OCI-LY3 (cell line): ENCODE results near the gene DYNC1H1.
A peak's percentile ranks its signal among the peaks of the same experiment; 100 is the strongest.

ENCODE experiments used
- H2AFZ ChIP-seq: fragments of 200-600, 300-600 bp; shearing (Covaris generic); 2 replicates; pipeline ENCODE4 v1.6.0; 2014; ENCODE audit warnings: antibody characterized with exemption, low read depth, low read length
- H3K27ac ChIP-seq: fragments of 200-600, 300-600 bp; sonication (generic); 2 replicates; pipeline ENCODE4 v1.5.1; 2014; ENCODE audit warnings: mild to moderate bottlenecking, low read length, moderate library complexity, mixed read lengths
- H3K27me3 ChIP-seq: fragments of 200-600, 300-600 bp; sonication (generic); 2 replicates; pipeline ENCODE4 v1.6.1; 2014; ENCODE audit warnings: low read depth, low read length, mixed read lengths
- H3K36me3 ChIP-seq: fragments of 200-600, 300-600 bp; sonication (generic); replicated peaks from 2 replicates; pipeline ENCODE3; 2014; ENCODE audit warnings: low read depth, low read length, mixed read lengths
- H3K4me1 ChIP-seq: fragments of 300-600, 200-600 bp; sonication (generic); 2 replicates; pipeline ENCODE4 v1.6.1; 2014; ENCODE audit warnings: low read length, mixed read lengths
- H3K4me2 ChIP-seq: fragments of 200-600, 300-600 bp; sonication (generic); 2 replicates; pipeline ENCODE4 v1.6.1; 2014; ENCODE audit warnings: low read length, mixed read lengths
- H3K4me3 ChIP-seq: fragments of 300-600, 200-600 bp; sonication (generic); 2 replicates; pipeline ENCODE4 v1.5.1; 2014; ENCODE audit warnings: antibody characterized with exemption, mild to moderate bottlenecking, low read length, moderate library complexity
- H3K79me2 ChIP-seq: fragments of 300-600, 200-600 bp; shearing (Covaris generic); 2 replicates; pipeline ENCODE4 v1.6.1; 2014; ENCODE audit warnings: mild to moderate bottlenecking, low read length, mixed read lengths
- H3K9ac ChIP-seq: fragments of 300-600, 200-600 bp; shearing (Covaris generic); 2 replicates; pipeline ENCODE4 v1.6.0; 2014; ENCODE audit warnings: mild to moderate bottlenecking, low read length, moderate library complexity
- H3K9me3 ChIP-seq: fragments of 200-600, 300-600 bp; shearing (Covaris generic); 2 replicates; pipeline ENCODE4 v1.6.1; 2014; ENCODE audit warnings: low read length, mixed read lengths; ENCODE audit not compliant: insufficient read depth
- H4K20me1 ChIP-seq: fragments of 200-600, 300-600 bp; sonication (generic); 2 replicates; pipeline ENCODE4 v1.6.1; 2016; ENCODE audit warnings: low read length, mixed read lengths; ENCODE audit not compliant: insufficient read depth
- CTCF ChIP-seq: fragments of 200-600, 300-600 bp; sonication (generic); IDR thresholded peaks from 2 replicates; pipeline ENCODE4 v1.5.1; 2014; ENCODE audit warnings: antibody characterized with exemption, low read length, low read depth
- EZH2phosphoT487 ChIP-seq: fragments of 200-600 bp; shearing (Covaris generic); IDR thresholded peaks from 2 replicates; pipeline ENCODE4 v1.6.1; 2018; ENCODE audit warnings: antibody characterized with exemption, mixed run types, low read depth

DYNC1H1 gene

GRCh38 chr14:102092806-102093205 is 128.4 kb downstream of the DYNC1H1 start:
- H3K4me2 ChIP-seq = no peak overlapping the region
- H4K20me1 ChIP-seq = no peaks in the 10 kb centered on the region
- H3K9ac ChIP-seq = no peak overlapping the region
- no peaks in the 10 kb centered on the region for H3K27me3 ChIP-seq
- H3K36me3 ChIP-seq = no peaks in the 10 kb centered on the region
- peaks cover 30% of the 10 kb centered on the region for H3K4me1 ChIP-seq
- H3K9me3 ChIP-seq = no peaks in the 10 kb centered on the region
- no peak overlapping the region for H3K4me3 ChIP-seq
- H3K27ac ChIP-seq = no peak overlapping the region
- TF ChIP-seq EZH2phosphoT487 (no peak), CTCF (no peak)
- no peak overlapping the region for H2AFZ ChIP-seq
- H3K79me2 ChIP-seq = peaks cover 5% of the 10 kb centered on the region; the same call in 1 of the 2 replicates

- Histone ChIP-seq H3K36me3 (no peaks in the 10 kb centered on the region), H3K27ac (no peak overlapping the region), H3K9ac (no peak overlapping the region), H3K4me2 (no peak overlapping the region), H4K20me1 (no peaks in the 10 kb centered on the region), H3K4me3 (no peak overlapping the region), H3K27me3 (no peaks in the 10 kb centered on the region), H3K79me2 (no peaks in the 10 kb centered on the region), H2AFZ (no peak overlapping the region), H3K4me1 (peaks cover 20% of the 10 kb centered on the region), H3K9me3 (no peaks in the 10 kb centered on the region)
- TF ChIP-seq EZH2phosphoT487 (no peak), CTCF (no peak)
Observed at GRCh38 chr14:102094101-102094500, 129.7 kb downstream of the DYNC1H1 start.

DNA sequence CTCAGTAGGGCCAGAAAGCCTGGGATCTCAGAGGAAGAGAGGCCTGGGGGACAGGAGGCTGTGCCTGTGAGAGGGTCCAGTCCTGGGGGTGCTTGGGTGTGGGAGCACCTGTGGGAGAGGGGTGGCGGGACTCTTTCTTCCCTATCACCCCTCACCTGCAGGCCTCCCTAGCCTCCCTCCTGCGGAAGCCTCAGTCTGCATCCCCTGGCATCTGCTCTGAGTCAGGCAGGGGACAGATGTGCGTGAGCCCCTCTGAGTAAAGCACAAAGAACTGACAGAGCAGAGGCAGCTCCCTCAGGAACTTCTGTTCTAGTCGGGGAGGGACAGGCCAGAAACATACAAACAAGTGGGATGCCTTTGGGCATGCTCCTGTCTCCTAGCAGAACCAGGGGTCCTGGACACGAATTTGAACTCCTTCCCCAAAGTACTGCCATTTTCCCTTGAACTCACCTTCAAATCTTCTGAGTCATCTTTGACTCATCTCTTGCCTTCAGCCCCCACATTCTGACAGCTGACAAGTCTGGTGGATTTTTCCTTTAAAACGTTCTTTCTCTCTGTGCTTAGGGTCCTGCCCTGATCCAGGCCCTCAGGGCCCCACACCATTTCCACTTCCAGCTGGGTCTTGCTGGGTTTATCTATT is 131.0 kb downstream of the DYNC1H1 start:
- H3K4me3 ChIP-seq = no peak overlapping the region
- H3K79me2 ChIP-seq = no peaks in the 10 kb centered on the region
- no peak overlapping the region for H2AFZ ChIP-seq
- TF ChIP-seq EZH2phosphoT487 (no peak), CTCF (no peak)
- H3K4me2 ChIP-seq = peak overlapping the region; percentile 58
- no peaks in the 10 kb centered on the region for H3K9me3 ChIP-seq
- no peaks in the 10 kb centered on the region for H4K20me1 ChIP-seq
- H3K27me3 ChIP-seq = no peaks in the 10 kb centered on the region
- H3K4me1 ChIP-seq = peaks cover 20% of the 10 kb centered on the region
- no peak overlapping the region for H3K9ac ChIP-seq
- H3K27ac ChIP-seq = no peak overlapping the region
- H3K36me3 ChIP-seq = no peaks in the 10 kb centered on the region

- Histone ChIP-seq H3K79me2 (no peaks in the 10 kb centered on the region), H3K4me3 (0 out of 2 replicates have a peak overlapping the region, but pooled peaks have one; percentile 23), H2AFZ (peak overlapping the region; percentile 61), H3K4me2 (peak overlapping the region; percentile 58), H3K9me3 (no peaks in the 10 kb centered on the region), H3K27me3 (no peaks in the 10 kb centered on the region), H3K4me1 (peaks cover 20% of the 10 kb centered on the region), H3K27ac (no peak overlapping the region), H3K36me3 (no peaks in the 10 kb centered on the region), H4K20me1 (no peaks in the 10 kb centered on the region), H3K9ac (no peak overlapping the region)
- TF ChIP-seq CTCF = no peak
- TF ChIP-seq EZH2phosphoT487 = no peak
Observed at GRCh38 chr14:102095871-102096568, 131.6 kb downstream of the DYNC1H1 start.
